Suprapubic skin (tissue), 4 donors: Measurements from ENCODE around the gene OTOG.

Experiments used
- CTCF ChIP-seq, 2 donors: fragments of 200-600 bp in 1 of 2; fragments of 450-650 bp in 1 of 2; sonication (generic) in 1 of 2; IDR thresholded peaks; one replicate each; pipeline ENCODE4 v1.5.1; 2016 to 2019; ENCODE audit warnings: antibody characterized with exemption in 2 of 2, mild to moderate bottlenecking in 1 of 2, moderate library complexity in 1 of 2
- EP300 ChIP-seq: sonication (generic); formaldehyde crosslinking; IDR thresholded peaks from one replicate; pipeline ENCODE4 v1.6.1; 2017; ENCODE audit warnings: antibody characterized with exemption
- POLR2A ChIP-seq, 2 donors: fragments of 450-650 bp; IDR thresholded peaks; one replicate each; pipeline ENCODE4 v1.6.1; 2017; ENCODE audit warnings: antibody characterized with exemption in 2 of 2, mild to moderate bottlenecking in 2 of 2, moderate library complexity in 2 of 2
- POLR2AphosphoS5 ChIP-seq, 3 donors: sonication (generic); formaldehyde crosslinking; IDR thresholded peaks; one replicate each; pipeline ENCODE4 v1.6.1; 2017; ENCODE audit warnings: antibody characterized with exemption in 3 of 3

DNA sequence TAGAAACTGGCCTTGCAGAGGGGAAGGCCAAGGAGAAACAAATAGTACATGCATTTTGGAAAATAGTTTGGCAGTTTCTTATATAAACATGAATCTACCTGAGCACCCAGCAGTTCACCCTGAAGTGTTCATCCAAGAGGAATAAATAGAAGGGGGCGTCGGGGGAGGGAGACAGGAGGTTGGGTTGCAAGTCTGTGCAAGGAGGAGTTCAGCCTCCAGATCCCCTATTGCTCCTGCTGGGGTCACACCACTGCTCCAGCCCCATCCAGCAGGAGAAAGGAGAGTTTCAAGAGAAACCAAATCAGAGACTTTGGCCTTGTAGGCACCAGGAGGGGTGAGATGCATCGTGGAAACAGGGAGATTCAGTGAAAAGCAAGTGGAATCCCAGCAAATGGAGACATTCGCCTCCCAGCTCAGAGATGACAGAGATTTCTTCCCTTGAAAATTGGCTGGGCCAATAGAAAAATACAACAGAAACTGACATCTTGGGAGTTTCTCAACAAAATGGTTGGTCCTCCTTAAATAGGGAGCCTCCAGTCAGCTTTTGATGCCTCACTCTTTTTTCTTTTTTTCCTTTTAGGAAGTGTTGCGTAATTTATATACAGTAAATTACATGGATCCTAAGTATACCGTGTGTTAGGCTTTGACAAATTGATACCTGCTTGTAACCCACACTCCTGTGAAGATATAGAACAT, 34.1 kb downstream of the OTOG start:
- TF ChIP-seq CTCF (IDR thresholded peaks at IDR 0.05) (no peak), EP300 (no peak), POLR2A (IDR thresholded peaks at IDR 0.05) (no peak), POLR2AphosphoS5 (IDR thresholded peaks at IDR 0.05) (no peak)
